ENCODE data around the gene SPAG4.
A peak's percentile ranks its signal among the peaks of the same experiment; 100 is the strongest.

Gene SPAG4

GRCh38 chr20:35616465-35617396 lies 1.1 kb downstream of the SPAG4 start (continued):
- TF ChIP-seq ZNF792 (tag by site-specific recombination; IDR thresholded peaks at IDR 0.05) (no peak), OSR2 (tag by site-specific recombination; IDR thresholded peaks at IDR 0.05) (no peak; the same call in 1 of the 2 replicates), ZNF555 (tag by site-specific recombination; conservative IDR thresholded peaks at IDR 0.05) (no peak), ZNF600 (tag by site-specific recombination; IDR thresholded peaks at IDR 0.05) (no peak; the same call in none of the 2 replicates), SETDB1 (IDR thresholded peaks at IDR 0.05; ENCODE audit: insufficient read length, low read length) (peak; percentile 33), ZNF423 (tag by site-specific recombination; IDR thresholded peaks at IDR 0.05) (no peak), KLF9 (tag by site-specific recombination; IDR thresholded peaks at IDR 0.05; ENCODE audit: low read depth) (peak; percentile 14), ZNF624 (tag by site-specific recombination; IDR thresholded peaks at IDR 0.05) (no peak), ZNF558 (tag by site-specific recombination; IDR thresholded peaks at IDR 0.05) (no peak), ZNF404 (tag by site-specific recombination; IDR thresholded peaks at IDR 0.05) (no peak), ZNF48 (tag by site-specific recombination; IDR thresholded peaks at IDR 0.05) (no peak), ZFHX2 (tag by site-specific recombination; conservative IDR thresholded peaks at IDR 0.05) (0 out of 2 replicates have a peak, but pooled peaks have one; percentile 7), ZNF639 (tag by site-specific recombination; IDR thresholded peaks at IDR 0.05) (peak; percentile 88), ZNF280C (tag by site-specific recombination; IDR thresholded peaks at IDR 0.05) (no peak), ZBTB21 (tag by site-specific recombination; IDR thresholded peaks at IDR 0.05) (peak; percentile 27; the same call in 1 of the 2 replicates), ZNF416 (tag by site-specific recombination; IDR thresholded peaks at IDR 0.05) (no peak), ELK4 (IDR thresholded peaks at IDR 0.05; ENCODE audit: borderline replicate concordance, low read depth, low read length) (no peak), ZNF645 (tag by site-specific recombination; IDR thresholded peaks at IDR 0.05) (peak; percentile 88; the same call in 1 of the 2 replicates), ZNF26 (tag by site-specific recombination; IDR thresholded peaks at IDR 0.05) (no peak), ZNF433 (tag by site-specific recombination; IDR thresholded peaks at IDR 0.05; ENCODE audit: low read depth) (no peak), GLI2 (tag by site-specific recombination; IDR thresholded peaks at IDR 0.05; ENCODE audit: borderline replicate concordance, low read depth) (no peak), ZNF580 (tag by site-specific recombination; IDR thresholded peaks at IDR 0.05) (peak; percentile 94), SP3 (tag by site-specific recombination; IDR thresholded peaks at IDR 0.05) (peak; percentile 72), BCL11A (tag by site-specific recombination; IDR thresholded peaks at IDR 0.05; ENCODE audit: low read depth) (peak; percentile 76; the same call in 1 of the 2 replicates), ZNF521 (tag by site-specific recombination; IDR thresholded peaks at IDR 0.05) (no peak), ZBTB48 (tag by site-specific recombination; IDR thresholded peaks at IDR 0.05) (no peak), MZF1 (tag by site-specific recombination; IDR thresholded peaks at IDR 0.05; ENCODE audit: borderline replicate concordance) (no peak), ZNF626 (tag by site-specific recombination; IDR thresholded peaks at IDR 0.05) (no peak), ZBTB1 (tag by site-specific recombination; IDR thresholded peaks at IDR 0.05) (peak; percentile 82), ZNF561 (tag by site-specific recombination; IDR thresholded peaks at IDR 0.05; ENCODE audit: borderline replicate concordance) (no peak), ZNF670 (tag by site-specific recombination; IDR thresholded peaks at IDR 0.05; ENCODE audit: low read depth) (no peak)
